ENCODE results near the gene TMEM132C.
A peak's percentile ranks its signal among the peaks of the same experiment; 100 is the strongest.

The TMEM132C gene

DNA sequence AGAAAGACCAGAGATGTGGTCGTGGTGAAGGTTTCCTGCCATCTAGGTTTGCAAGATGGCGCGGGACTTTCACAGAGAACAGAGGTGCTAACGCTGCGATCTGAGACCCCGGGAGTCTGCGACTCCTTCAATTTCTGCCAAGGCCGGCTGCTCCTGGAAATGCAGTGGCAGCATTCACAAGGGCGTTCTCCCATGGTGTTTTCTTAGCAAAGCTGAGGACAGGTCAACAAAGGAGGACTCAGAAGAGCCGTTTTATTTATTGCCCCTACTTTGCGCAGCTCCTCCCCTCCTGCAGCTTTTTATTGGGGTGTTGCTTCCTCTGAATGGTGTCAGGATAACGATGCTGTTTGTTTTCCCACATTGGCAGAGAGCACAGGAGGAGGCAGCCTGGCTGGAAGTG lies 86.3 kb downstream of the TMEM132C start:
- no peak for DNase-seq

- no peak for DNase-seq
Observed at GRCh38 chr12:128356547-128356946, 89.6 kb downstream of the TMEM132C start.

DNA sequence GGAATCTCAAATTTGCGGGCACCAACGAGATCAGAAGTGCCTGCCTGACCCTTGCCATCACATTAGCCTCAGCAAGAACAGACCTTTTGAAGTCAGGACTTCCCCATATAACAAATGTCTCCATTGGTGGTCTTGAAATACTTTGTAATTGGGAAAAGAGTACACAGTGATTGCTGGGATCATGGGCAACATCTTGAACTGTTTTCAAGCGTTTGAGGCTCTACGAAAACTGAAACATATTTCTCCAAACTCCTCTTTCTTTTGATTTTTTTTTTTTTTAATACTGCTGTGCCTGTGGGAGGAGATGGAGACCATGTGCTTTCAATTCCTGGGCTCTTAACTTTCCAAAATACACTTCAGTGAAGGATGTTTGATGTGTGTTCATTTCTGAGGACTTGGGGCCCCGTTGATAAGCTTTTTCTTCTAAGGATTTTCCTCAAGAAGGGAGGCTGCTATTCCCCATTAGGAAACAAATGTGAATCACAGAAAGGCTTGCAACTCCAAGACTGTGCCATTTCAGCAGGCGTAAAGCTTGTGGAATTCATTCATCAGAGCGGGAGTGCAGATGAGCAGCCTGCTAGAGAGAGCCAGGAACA lies 94.5 kb downstream of the TMEM132C start:
- DNase-seq = no peak

DNA sequence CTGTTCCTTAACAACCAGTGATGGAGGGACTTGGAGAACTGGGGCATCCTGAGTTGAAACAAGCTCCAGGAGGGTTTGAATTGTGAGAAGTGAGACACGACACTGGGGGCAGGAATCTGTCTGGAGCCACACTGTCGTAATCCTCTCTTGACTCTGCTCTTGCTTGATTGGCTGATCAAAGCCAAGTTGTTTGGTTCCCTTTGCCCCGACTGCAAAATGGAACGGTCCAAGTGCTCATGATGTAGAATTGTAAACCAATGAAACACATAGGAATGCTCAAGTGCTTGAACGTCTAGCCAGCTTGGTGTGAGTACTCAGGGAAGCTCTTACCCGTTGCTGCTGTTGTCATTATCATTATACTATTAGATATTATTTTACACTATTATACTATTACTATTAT lies 98.1 kb downstream of the TMEM132C start:
- no peak for DNase-seq

GRCh38 chr12:128365651-128366231 lies 98.8 kb downstream of the TMEM132C start:
- no peak for DNase-seq

DNA sequence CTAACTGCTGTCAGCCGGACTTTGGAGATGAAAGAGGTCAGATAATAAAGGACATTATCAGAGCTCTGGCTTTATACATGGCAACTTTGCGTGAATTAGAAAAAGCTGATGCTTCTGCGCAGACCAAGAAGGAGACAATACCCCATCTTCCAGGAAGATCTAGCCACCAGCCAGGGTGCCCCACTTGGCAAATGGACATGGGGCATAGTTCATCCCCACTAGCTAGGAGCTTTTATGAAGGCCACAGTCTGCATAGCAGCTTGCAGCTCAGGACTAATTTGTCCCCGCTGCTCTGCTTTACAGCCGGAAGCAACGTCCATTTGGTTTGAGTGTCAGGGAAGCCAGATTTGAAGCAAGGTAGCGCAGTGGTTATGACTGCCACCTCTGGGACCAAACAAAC lies 101.0 kb downstream of the TMEM132C start:
- no peak for DNase-seq

- DNase-seq = no peak
Observed at GRCh38 chr12:128381541-128381940, 114.6 kb downstream of the TMEM132C start.

- DNase-seq = no peak
Observed at GRCh38 chr12:128381946-128382345, 115.0 kb downstream of the TMEM132C start.

- DNase-seq = no peak
Observed at GRCh38 chr12:128382946-128383345, 116.0 kb downstream of the TMEM132C start.

GRCh38 chr12:128383357-128383937 lies 116.5 kb downstream of the TMEM132C start:
- DNase-seq = no peak

DNA sequence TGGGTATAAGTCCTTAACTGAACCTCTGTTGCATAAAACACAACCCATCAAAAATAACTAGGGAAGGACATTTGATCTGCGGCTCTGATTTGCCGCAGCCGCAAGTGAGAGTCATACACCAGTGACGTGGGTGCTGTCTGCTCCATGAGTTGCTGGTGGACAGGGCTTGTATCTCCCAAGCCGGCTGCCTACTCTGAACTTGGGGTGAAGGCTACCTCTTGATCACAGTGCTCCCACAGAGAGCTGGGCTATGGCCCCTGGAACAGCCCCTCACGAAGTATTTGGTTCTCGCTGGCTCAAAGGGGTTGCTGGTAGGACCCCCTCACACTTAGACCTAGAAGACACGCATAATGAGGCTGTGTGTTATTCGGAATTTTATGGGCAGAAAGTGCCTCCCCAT lies 118.8 kb downstream of the TMEM132C start:
- DNase-seq = no peak

GRCh38 chr12:128387811-128388422 lies 120.9 kb downstream of the TMEM132C start:
- peak; percentile 15 for DNase-seq

DNA sequence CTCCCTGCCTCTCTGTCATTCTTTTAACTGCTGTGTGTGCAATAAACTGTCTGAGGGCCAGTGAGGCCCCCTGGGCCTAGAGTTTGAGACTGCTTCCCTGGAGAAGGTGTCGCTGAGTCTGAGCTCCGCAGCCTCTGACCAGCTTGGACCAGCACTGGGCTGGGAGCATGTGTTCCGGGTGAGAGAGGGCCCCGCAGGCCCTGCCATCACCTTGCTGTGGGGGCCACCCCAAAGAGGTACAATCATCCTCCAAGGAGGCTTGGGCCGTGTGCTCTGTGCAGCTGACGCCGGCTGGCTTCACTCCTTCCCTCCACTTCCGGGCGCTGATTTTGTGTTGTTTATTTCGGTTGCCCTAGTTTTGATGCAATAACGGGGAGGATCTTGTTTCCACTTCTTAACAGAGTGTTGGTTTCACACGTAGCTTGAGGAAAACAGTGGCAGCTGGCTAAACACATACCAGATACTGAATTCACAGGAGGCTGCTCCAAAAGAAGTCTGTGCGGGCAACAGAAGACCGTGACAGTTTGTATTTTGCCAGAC lies 121.6 kb downstream of the TMEM132C start:
- peak; percentile 27 for DNase-seq

DNA sequence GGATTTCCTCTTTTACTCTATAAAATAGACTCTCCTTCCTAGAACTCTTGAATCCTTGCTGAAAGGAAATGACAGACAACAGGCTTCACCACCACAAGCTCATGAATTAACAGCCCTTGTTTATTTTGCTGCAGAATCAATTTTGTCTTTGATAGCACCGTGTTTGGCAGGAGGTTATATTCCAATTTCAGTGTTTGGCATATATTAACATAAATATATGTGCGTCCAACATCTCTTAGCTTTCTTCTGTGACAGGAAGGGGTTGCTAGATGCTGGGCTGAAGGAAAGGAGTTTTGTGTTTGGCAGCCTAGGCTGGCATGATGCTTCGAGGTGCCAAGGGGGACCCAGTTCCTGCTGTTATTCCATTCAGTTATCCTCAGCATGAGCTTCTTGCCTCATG lies 126.4 kb downstream of the TMEM132C start:
- no peak for DNase-seq

- no peak for DNase-seq
Observed at GRCh38 chr12:128394137-128394536, 127.2 kb downstream of the TMEM132C start.

- DNase-seq = no peak
Observed at GRCh38 chr12:128399253-128399652, 132.3 kb downstream of the TMEM132C start.

DNA sequence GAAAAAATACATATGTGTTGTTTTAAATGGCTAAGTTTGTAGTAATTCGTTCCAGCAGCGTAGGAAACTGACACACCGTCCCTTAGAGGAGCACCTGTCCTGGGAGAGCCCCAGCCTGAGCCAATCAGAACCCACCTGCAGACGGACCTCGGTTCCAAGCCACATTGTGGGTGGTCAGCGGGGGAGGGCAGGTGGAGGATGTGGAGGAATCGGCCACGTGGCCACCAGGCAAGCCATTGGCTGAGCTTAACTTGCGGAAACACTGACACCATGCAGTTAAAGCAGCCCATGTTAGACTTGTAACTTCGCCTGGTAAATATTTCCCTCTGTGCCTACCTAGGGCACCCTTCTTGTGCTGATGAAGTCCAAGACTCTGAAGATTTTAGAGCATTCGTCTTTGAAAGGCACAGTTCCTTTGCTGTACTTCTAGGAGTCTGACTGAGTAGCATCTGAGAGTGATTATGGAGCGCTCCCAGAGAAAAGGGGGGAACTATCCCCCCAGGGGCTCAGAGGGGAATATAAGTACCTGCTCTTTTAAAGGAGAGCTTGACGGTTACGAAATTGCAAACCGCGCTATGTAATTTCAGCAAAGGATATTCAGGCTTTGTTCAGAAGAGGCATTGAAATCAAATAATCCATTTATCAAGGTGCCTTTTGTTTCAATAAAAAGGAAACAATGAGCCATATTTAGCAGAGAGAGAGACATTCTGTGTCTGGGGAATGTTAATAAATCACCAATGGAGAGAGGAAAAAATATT lies 135.7 kb downstream of the TMEM132C start:
- DNase-seq = no peak

DNA sequence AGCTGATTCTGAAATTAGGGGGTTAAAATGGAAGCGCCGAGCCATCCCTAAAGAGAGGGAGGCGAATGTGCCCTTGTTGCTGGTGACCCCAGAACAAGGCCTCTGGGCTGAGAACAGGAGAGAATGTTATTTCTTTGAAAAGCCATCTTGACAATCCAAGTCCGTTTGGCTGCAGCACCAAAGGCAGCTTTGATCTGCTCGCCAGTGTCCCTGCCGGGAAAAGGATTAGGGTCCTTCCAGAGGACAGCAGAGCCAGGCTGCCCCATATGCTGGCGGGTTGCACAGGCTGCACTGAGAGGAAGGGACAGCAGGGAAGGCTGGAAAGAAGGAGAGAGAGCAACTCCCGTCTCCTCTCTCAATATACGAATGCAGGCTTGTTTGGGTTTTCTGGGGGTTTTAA lies 141.7 kb downstream of the TMEM132C start:
- no peak for DNase-seq

GRCh38 chr12:128415036-128415560 lies 148.1 kb downstream of the TMEM132C start:
- no peak for DNase-seq

GRCh38 chr12:128418944-128419343 lies 152.0 kb downstream of the TMEM132C start:
- no peak for DNase-seq

- no peak for DNase-seq
Observed at GRCh38 chr12:128420163-128420562, 153.2 kb downstream of the TMEM132C start.

DNA sequence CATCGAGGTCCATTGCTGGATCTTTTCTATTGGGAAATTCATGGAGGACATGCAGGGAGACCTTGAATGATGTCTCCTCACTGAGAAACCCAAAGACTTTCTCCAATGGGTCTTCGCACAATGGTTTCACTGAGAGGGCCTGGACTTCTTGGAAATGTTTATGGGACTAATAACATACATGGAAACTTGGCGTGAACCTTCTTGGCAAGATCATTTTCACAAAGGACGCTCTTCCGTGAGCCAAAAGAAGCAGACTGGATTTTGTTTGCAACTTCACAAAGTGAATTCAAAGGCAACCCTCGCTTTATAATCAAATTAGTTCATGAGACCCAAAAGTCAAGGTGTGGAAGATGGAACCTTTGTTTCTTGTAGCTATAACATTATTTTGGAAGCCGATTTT lies 154.4 kb downstream of the TMEM132C start:
- no peak for DNase-seq

DNA sequence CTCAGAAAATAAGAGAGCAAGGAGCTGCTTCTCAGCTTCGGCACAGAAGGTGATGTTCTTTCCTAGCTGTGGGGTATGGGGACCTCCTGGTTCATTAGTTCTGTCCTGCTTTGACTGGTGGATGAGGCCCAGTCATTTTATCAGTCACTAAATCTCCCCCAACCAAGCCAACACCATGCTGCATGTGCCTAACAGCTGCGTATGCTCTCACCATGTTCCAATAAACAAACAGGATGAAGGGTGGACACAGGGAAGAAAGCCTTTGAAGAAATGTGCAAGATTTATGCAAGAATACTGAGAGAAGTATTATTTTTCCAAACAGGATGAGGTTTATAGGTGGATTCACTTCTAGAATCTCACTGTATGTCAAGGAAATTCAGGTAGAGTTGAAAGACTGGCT lies 156.2 kb downstream of the TMEM132C start:
- DNase-seq = no peak

All from CD4-positive, alpha-beta T cell treated with Interleukin-10 for 1 hour (primary cell).